Measurements from ENCODE around the gene DENND5A.

The DENND5A gene

DNA sequence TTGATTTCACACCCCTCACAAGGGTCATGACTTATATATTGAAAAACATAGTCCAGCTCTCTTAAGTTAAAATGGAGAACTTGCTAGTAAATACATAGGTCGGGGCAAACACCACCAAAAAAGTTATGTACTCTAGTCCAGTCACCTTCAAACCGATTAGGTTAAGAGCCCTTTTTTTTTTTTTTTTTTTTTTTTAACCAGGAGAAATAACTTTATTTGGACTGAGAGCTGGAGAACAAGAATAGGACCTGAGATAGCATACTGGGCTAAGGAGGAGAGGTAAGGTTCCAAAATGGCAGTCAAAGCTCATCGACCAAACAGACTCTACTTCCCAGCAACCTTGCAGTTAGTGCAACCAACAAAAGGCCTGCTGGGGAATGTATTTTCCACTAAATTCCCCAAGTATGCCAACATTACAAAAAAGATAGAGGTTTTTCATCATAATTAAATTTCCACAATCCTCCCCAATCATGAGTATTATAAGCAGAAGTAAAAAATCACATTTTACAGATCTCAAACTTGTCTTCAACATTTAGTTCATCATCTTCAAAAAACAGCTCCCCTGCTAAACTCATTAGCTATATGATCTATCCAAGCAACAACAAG lies 45.4 kb upstream of the DENND5A start:
- Histone ChIP-seq H3K9ac (ENCODE audit: low read depth, low read length) (no peak overlapping the region), H3K4me2 (ENCODE audit: insufficient read depth, low read length) (peak overlapping the region; percentile 52; the same call in 1 of the 2 replicates), H3K27ac (ENCODE audit: low read length) (no peak overlapping the region), H3K36me3 (ENCODE audit: insufficient read depth, low read length) (no peaks in the 10 kb centered on the region; the same call in 1 of the 2 replicates), H3K79me2 (ENCODE audit: insufficient read depth, low read length) (peaks cover 77% of the 10 kb centered on the region), H3K4me3 (ENCODE audit: low read depth in 1 of 2, low read length in 2 of 2) (no peak overlapping the region), H4K20me1 (ENCODE audit: insufficient read depth, low read length) (peaks cover 25% of the 10 kb centered on the region; the same call in 1 of the 2 replicates), H3K27me3 (ENCODE audit: insufficient read depth, low read length, poor library complexity) (no peaks in the 10 kb centered on the region), H2AFZ (ENCODE audit: low read depth, low read length) (no peak overlapping the region), H3K9me3 (ENCODE audit: insufficient read depth, low read length, severe bottlenecking) (no peaks in the 10 kb centered on the region), H3K4me1 (ENCODE audit: insufficient read depth, low read length) (peaks cover 30% of the 10 kb centered on the region)
- DNase-seq (no peak), ATAC-seq (ENCODE audit: insufficient read depth, low read depth) (no peak)
- no peak for TF ChIP-seq CTCF (IDR thresholded peaks at IDR 0.05; ENCODE audit: borderline replicate concordance, extremely low read depth, low read length, poor library complexity, severe bottlenecking)

DNA sequence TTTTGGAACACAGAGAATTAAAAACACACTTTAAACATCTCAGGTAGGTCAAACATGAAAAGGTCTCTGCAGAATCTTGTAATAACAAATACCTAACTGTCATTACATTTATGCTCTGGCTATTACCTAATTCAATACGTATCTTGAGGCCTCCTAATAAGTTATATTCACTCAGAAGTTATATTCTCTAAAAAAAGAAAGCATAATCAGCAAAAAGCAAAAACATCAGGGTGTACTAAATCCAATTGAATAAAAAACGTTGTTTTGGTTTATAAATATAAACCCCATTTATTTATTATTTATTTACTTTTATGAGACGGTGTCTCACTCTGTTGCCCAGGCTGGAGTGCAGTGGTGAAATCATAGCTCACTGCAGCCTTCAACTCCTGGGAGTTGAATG lies 39.0 kb upstream of the DENND5A start:
- Histone ChIP-seq H3K27me3 (ENCODE audit: insufficient read depth, low read length, poor library complexity) (no peaks in the 10 kb centered on the region), H3K4me3 (ENCODE audit: low read depth in 1 of 2, low read length in 2 of 2) (no peak overlapping the region), H2AFZ (ENCODE audit: low read depth, low read length) (no peak overlapping the region), H3K9ac (ENCODE audit: low read depth, low read length) (no peak overlapping the region), H3K4me2 (ENCODE audit: insufficient read depth, low read length) (no peak overlapping the region), H3K9me3 (ENCODE audit: insufficient read depth, low read length, severe bottlenecking) (no peaks in the 10 kb centered on the region), H3K4me1 (ENCODE audit: insufficient read depth, low read length) (no peaks in the 10 kb centered on the region), H4K20me1 (ENCODE audit: insufficient read depth, low read length) (peaks cover 11% of the 10 kb centered on the region; the same call in 1 of the 2 replicates), H3K79me2 (ENCODE audit: insufficient read depth, low read length) (peaks cover 73% of the 10 kb centered on the region), H3K27ac (ENCODE audit: low read length) (no peak overlapping the region), H3K36me3 (ENCODE audit: insufficient read depth, low read length) (no peaks in the 10 kb centered on the region)
- ATAC-seq (ENCODE audit: insufficient read depth, low read depth) = no peak
- TF ChIP-seq EZH2 (IDR thresholded peaks at IDR 0.05; ENCODE audit: borderline replicate concordance, low read depth, low read length, severe bottlenecking) (no peak), CTCF (IDR thresholded peaks at IDR 0.05; ENCODE audit: borderline replicate concordance, extremely low read depth, low read length, poor library complexity, severe bottlenecking) (no peak)
- no peak for DNase-seq

DNA sequence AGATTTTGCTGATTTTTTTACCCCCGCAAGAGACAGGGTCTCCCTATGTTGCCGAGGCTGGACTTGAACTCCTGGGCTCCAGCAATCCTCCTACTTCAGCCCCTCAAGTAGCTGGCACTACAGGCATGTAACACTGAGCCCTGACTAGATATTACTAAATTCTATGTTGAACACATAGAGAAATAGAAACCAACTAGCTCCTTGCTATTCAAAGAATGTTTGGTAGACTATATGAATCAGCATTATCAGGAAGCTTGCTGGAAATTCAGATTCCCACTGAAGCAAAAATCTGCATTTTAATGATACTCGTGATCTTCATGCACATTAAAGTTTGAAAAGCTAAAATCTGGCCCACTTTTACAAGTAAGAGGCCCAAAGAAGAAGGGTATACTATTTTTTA lies 37.3 kb upstream of the DENND5A start:
- no peaks in the 10 kb centered on the region for H3K4me1 ChIP-seq (ENCODE audit: insufficient read depth, low read length)
- peaks cover 7% of the 10 kb centered on the region; the same call in 1 of the 2 replicates for H4K20me1 ChIP-seq (ENCODE audit: insufficient read depth, low read length)
- no peak overlapping the region for H3K4me2 ChIP-seq (ENCODE audit: insufficient read depth, low read length)
- ATAC-seq (ENCODE audit: insufficient read depth, low read depth) = no peak
- no peak for DNase-seq
- H3K4me3 ChIP-seq (ENCODE audit: low read depth in 1 of 2, low read length in 2 of 2) = no peak overlapping the region
- H3K9ac ChIP-seq (ENCODE audit: low read depth, low read length) = no peak overlapping the region
- no peaks in the 10 kb centered on the region for H3K27me3 ChIP-seq (ENCODE audit: insufficient read depth, low read length, poor library complexity)
- TF ChIP-seq CTCF (IDR thresholded peaks at IDR 0.05; ENCODE audit: borderline replicate concordance, extremely low read depth, low read length, poor library complexity, severe bottlenecking) (no peak), EZH2 (IDR thresholded peaks at IDR 0.05; ENCODE audit: borderline replicate concordance, low read depth, low read length, severe bottlenecking) (no peak)
- peaks cover 64% of the 10 kb centered on the region for H3K79me2 ChIP-seq (ENCODE audit: insufficient read depth, low read length)
- H2AFZ ChIP-seq (ENCODE audit: low read depth, low read length) = no peak overlapping the region
- no peak overlapping the region for H3K27ac ChIP-seq (ENCODE audit: low read length)
- H3K9me3 ChIP-seq (ENCODE audit: insufficient read depth, low read length, severe bottlenecking) = no peaks in the 10 kb centered on the region
- peaks cover 12% of the 10 kb centered on the region for H3K36me3 ChIP-seq (ENCODE audit: insufficient read depth, low read length)
